Mucosa of descending colon (tissue), 3 donors: ENCODE measurements around the gene SLC14A1. TPM values are rescaled to one million over a fixed set of nuclear protein-coding genes. Genes with fewer than 3 reads are reported as not detected.

Source experiments
- ATAC-seq: fragments of 200-7000 bp; cut with Tn5 transposase; one replicate; pipeline ENCODE4 v1.9.1; 2020; ENCODE audit warnings: mild to moderate bottlenecking, moderate library complexity
- DNase-seq, 3 donors: peaks; one replicate each; pipeline ENCODE4 v3.0.0-alpha.2; 2020
- H3K36me3 ChIP-seq: fragments of 200-600 bp; one replicate; pipeline ENCODE4 v1.8.0; 2021; ENCODE audit warnings: low read depth, mild to moderate bottlenecking
- H3K4me1 ChIP-seq: fragments of 200-600 bp; one replicate; pipeline ENCODE4 v1.8.0; 2021; ENCODE audit warnings: low read depth, mild to moderate bottlenecking
- H3K4me3 ChIP-seq: fragments of 200-600 bp; one replicate; pipeline ENCODE4 v1.8.0; 2021; ENCODE audit warnings: mild to moderate bottlenecking
- H3K9me3 ChIP-seq: fragments of 200-600 bp; one replicate; pipeline ENCODE4 v1.8.0; 2021; ENCODE audit warnings: mild to moderate bottlenecking
- CTCF ChIP-seq: fragments of 200-600 bp; IDR thresholded peaks from one replicate; pipeline ENCODE4 v1.8.0; 2022; ENCODE audit warnings: antibody characterized with exemption, mild to moderate bottlenecking
- intact Hi-C, 2 donors: fragments of 100-400 bp; cut with DNase I in 1 of 2; cut with micrococcal nuclease in 1 of 2; formaldehyde crosslinking; loops; one replicate each; pipeline versions ENCODE4 v1.11.0 to v1.11.1; 2022; cut with DNase I, micrococcal nuclease
- total RNA-seq, 3 donors: library from RNA; stranded (reverse); fragmentation: NEBNext Ultra II Directional in 2 of 3; extraction: Animal tissue kit (Norgen Biotek cat#: 25700) in 2 of 3; gene quantifications; one replicate each; pipeline versions ENCODE4 v1.2.1 to v1.2.4, GENCODE V29; 2021 to 2023
- donor health status: DM: no; HTN: no; CAD: no; lungs with moderate emphysema.
- donor health status: DM: no; HTN: no; CAD: no.
- donor health status: DM: no; HTN: yes; CAD: no.

Gene SLC14A1
- total RNA-seq, 3 donors from 2014 or later, result 0.46 to 1.1 (median 1.1) TPM

- no peak for TF ChIP-seq CTCF
- no peaks in the 10 kb centered on the region for H3K9me3 ChIP-seq
- no peak for DNase-seq
- H3K4me1 ChIP-seq, result no peaks in the 10 kb centered on the region
- intact Hi-C loops, result no loop called here
- ATAC-seq, result no peak
- no peaks in the 10 kb centered on the region for H3K36me3 ChIP-seq
- H3K4me3 ChIP-seq, result no peak overlapping the region
Observed at GRCh38 chr18:45771587-45772480, 47.9 kb downstream of the SLC14A1 start.

GRCh38 chr18:45774065-45774521, 50.1 kb downstream of the SLC14A1 start:
- no peaks in the 10 kb centered on the region for H3K4me1 ChIP-seq
- DNase-seq (no peak), ATAC-seq (peak; percentile 43)
- H3K9me3 ChIP-seq, result no peaks in the 10 kb centered on the region
- no peak overlapping the region for H3K4me3 ChIP-seq
- no peak for TF ChIP-seq CTCF
- H3K36me3 ChIP-seq, result no peaks in the 10 kb centered on the region
- intact Hi-C loops, result no loop called here

- Histone ChIP-seq H3K9me3 (no peaks in the 10 kb centered on the region), H3K4me3 (no peak overlapping the region), H3K36me3 (no peaks in the 10 kb centered on the region), H3K4me1 (no peaks in the 10 kb centered on the region)
- DNase-seq (peak; percentile 69 to 75 (median 73)), ATAC-seq (peak; percentile 91)
- intact Hi-C loops, result no loop called here
- TF ChIP-seq CTCF, result no peak
Observed at GRCh38 chr18:45775241-45775676, 51.3 kb downstream of the SLC14A1 start.

GRCh38 chr18:45775743-45776142, 51.8 kb downstream of the SLC14A1 start:
- no peak for DNase-seq
- Histone ChIP-seq H3K4me3 (no peak overlapping the region), H3K9me3 (no peaks in the 10 kb centered on the region), H3K36me3 (no peaks in the 10 kb centered on the region), H3K4me1 (no peaks in the 10 kb centered on the region)
- intact Hi-C loops, result no loop called here
- no peak for ATAC-seq
- no peak for TF ChIP-seq CTCF

- TF ChIP-seq CTCF, result no peak
- Histone ChIP-seq H3K4me1 (no peaks in the 10 kb centered on the region), H3K9me3 (no peaks in the 10 kb centered on the region), H3K4me3 (no peak overlapping the region), H3K36me3 (no peaks in the 10 kb centered on the region)
- no peak for DNase-seq
- ATAC-seq, result no peak
- intact Hi-C loops, result no loop called here
Observed at GRCh38 chr18:45777393-45777792, 53.4 kb downstream of the SLC14A1 start.
